Measurements from ENCODE around the gene ZNF536. TPM values are rescaled to one million over a fixed set of nuclear protein-coding genes. Genes with fewer than 3 reads are reported as not detected.

Gene ZNF536
- total and polyA plus RNA-seq, 2 donors (not counting 3 experiments of a cell fraction or from before 2014, with no cell fraction given) = not detected

- no peaks in the 10 kb centered on the region for H4K20me1 ChIP-seq (replicated peaks; ENCODE audit: control insufficient read depth, extremely low read depth, insufficient read depth, low read length)
- H3K9me1 ChIP-seq (replicated peaks; ENCODE audit: control insufficient read depth, extremely low read depth, insufficient read depth, low read length) = no peaks in the 10 kb centered on the region
- H3K4me1 ChIP-seq (ENCODE audit: control insufficient read depth, extremely low read depth, insufficient read depth, low read length) = no peaks in the 10 kb centered on the region
- no peak overlapping the region for H3K4me3 ChIP-seq (replicated peaks in 1 of 3; ENCODE audit: insufficient read depth in 1 of 3, low read depth in 1 of 3, low read length in 3 of 3)
- H2AFZ ChIP-seq (ENCODE audit: low read depth, low read length) = no peak overlapping the region
- H3K36me3 ChIP-seq (ENCODE audit: control insufficient read depth in 2 of 2, extremely low read depth in 1 of 2, insufficient read depth in 2 of 2, low read length in 2 of 2) = no peaks in the 10 kb centered on the region
- TF ChIP-seq GATA2 (IDR thresholded peaks at IDR 0.05; ENCODE audit: insufficient read depth, insufficient read length, low read depth, low read length) (no peak), EZH2 (IDR thresholded peaks at IDR 0.05; ENCODE audit: borderline replicate concordance, low read depth, low read length, severe bottlenecking) (no peak), CTCF (IDR thresholded peaks at IDR 0.05; ENCODE audit: extremely low read depth in 1 of 2, insufficient read depth in 1 of 2, low read depth in 1 of 2, low read length in 2 of 2) (no peak), MAX (IDR thresholded peaks at IDR 0.05; ENCODE audit: insufficient read depth, insufficient read length) (no peak), POLR2A (IDR thresholded peaks at IDR 0.05; ENCODE audit: low read depth, low read length) (no peak), JUN (IDR thresholded peaks at IDR 0.05; ENCODE audit: borderline replicate concordance, insufficient read depth, insufficient read length, low read depth) (no peak), POLR2AphosphoS5 (IDR thresholded peaks at IDR 0.05; ENCODE audit: insufficient read depth, low read depth, low read length) (no peak), MYC (IDR thresholded peaks at IDR 0.05; ENCODE audit: low read depth, low read length) (no peak), FOS (IDR thresholded peaks at IDR 0.05; ENCODE audit: borderline replicate concordance, insufficient read depth, low read length) (no peak)
- no peaks in the 10 kb centered on the region for H3K27me3 ChIP-seq (ENCODE audit: control insufficient read depth in 2 of 2, insufficient read depth in 2 of 2, low read length in 2 of 2)
- dilution Hi-C loops (cut with MboI; ENCODE audit: extremely low pct_ligation_motif_present, low sequenced_read_pairs) (no loop called here), intact Hi-C loops (cut with micrococcal nuclease) (no loop called here)
- no peak overlapping the region for H3K4me2 ChIP-seq (ENCODE audit: insufficient read depth, low read length)
- CTCF ChIA-PET = no interaction called here
- H3K9me3 ChIP-seq (replicated peaks; ENCODE audit: control insufficient read depth, insufficient read depth, low read length) = peaks cover 3% of the 10 kb centered on the region
- no peak overlapping the region for H3K9ac ChIP-seq (replicated peaks; ENCODE audit: extremely low read depth, insufficient read depth, low read length)
- H3K79me2 ChIP-seq (ENCODE audit: control insufficient read depth, insufficient read depth, low read length) = no peaks in the 10 kb centered on the region
- H3K27ac ChIP-seq (ENCODE audit: insufficient read depth, low read depth, low read length) = no peak overlapping the region
- BruUV-seq (replicated peaks) = no TSS peak
- DNase-seq (ENCODE audit: low read depth, low spot score) (no peak), FAIRE-seq (no peak)
- POLR2A ChIA-PET = no interaction called here
Measured at GRCh38 chr19:30361107-30361447, 11.1 kb upstream of the ZNF536 start.
